Esophagus (tissue), 2 donors: ENCODE measurements around the gene CA7. TPM values are rescaled to one million over a fixed set of nuclear protein-coding genes. Genes with fewer than 3 reads are reported as not detected.
A peak's percentile ranks its signal among the peaks of the same experiment; 100 is the strongest.

Experiments used
- H3K27ac ChIP-seq, 2 donors: one replicate each; pipeline ENCODE4 v1.5.1; 2013; ENCODE audit warnings: low read depth in 2 of 2, mild to moderate bottlenecking in 2 of 2, inconsistent platforms in 1 of 2, low read length in 1 of 2, moderate library complexity in 1 of 2
- H3K27me3 ChIP-seq, 2 donors: one replicate each; pipeline ENCODE4 v1.6.1; 2013; ENCODE audit warnings: low read length in 2 of 2, control low read depth in 1 of 2, mild to moderate bottlenecking in 1 of 2; ENCODE audit not compliant: insufficient read depth in 2 of 2, control insufficient read depth in 1 of 2
- H3K36me3 ChIP-seq, 2 donors: one replicate each; pipeline ENCODE4 v1.6.1; 2013; ENCODE audit warnings: low read length in 1 of 2; ENCODE audit not compliant: control insufficient read depth in 2 of 2, insufficient read depth in 2 of 2
- H3K4me1 ChIP-seq, 2 donors: one replicate each; pipeline ENCODE4 v1.6.1; 2013; ENCODE audit warnings: low read length in 1 of 2; ENCODE audit not compliant: control insufficient read depth in 2 of 2, insufficient read depth in 2 of 2
- H3K4me3 ChIP-seq, 2 donors: one replicate each; pipeline ENCODE4 v1.5.1; 2013; ENCODE audit warnings: low read length in 2 of 2, mild to moderate bottlenecking in 2 of 2, low read depth in 1 of 2, moderate library complexity in 1 of 2
- H3K9me3 ChIP-seq, 2 donors: one replicate each; pipeline ENCODE4 v1.6.1; 2013; ENCODE audit warnings: mild to moderate bottlenecking in 2 of 2, low read depth in 1 of 2, low read length in 1 of 2, moderate library complexity in 1 of 2; ENCODE audit not compliant: control insufficient read depth in 2 of 2, insufficient read depth in 1 of 2
- WGBS, 2 donors: extraction: QIAGEN DNeasy Blood & Tissue Kit; methylation state at CpG; one replicate each; pipeline ENCODE4 v1.1.7; 2013; 5-methylcytosine and 5-hydroxymethylcytosine counted together
- polyA plus RNA-seq, 2 donors: library from polyadenylated mRNA; stranded (reverse); fragments of 200-250 nt; gene quantifications; one replicate each; pipeline ENCODE4 v1.2.3, GENCODE V29; 2013
- donor health status: healthy with polysubstance abuse.
- donor health status: Bipolar disorder and iron deficiency.

Gene CA7
- polyA plus RNA-seq, 2 donors, result 0.06 TPM; not detected in 1

DNA sequence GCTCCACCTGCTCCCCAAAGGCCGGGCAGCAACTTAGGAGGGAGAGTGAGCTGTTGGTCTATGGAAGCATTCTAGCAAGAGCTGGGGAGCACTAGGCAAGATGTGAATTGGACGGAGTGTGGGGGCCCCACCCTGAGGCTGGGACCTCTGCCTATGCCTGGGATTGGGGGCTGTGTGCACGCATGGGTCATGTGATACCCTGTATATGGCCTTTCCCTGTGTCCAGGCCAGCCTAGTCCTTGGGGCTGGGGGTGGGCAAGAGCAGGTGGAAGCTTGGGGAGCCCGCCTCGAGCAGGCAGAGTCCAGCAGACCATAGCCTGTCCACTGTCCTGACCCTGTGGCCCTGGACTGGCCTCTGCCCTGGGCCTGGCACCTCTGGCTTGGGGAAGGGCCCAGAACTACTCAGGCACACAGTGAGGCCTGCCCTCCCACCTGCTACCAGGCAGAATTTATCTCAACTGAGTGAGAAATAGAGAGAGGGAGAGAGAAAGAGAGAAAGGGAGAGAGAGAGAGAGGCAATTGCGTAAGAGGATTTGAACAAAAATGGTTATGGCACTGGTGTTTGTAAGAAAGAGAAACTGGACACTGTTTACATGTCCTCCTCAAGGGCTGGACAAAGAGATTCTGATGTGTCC is 55.2 kb downstream of the CA7 start:
- Histone ChIP-seq H3K4me1 (peaks cover 24 to 43% of the 10 kb centered on the region in 2 donors), H3K9me3 (no peaks in the 10 kb centered on the region), H3K36me3 (no peaks in the 10 kb centered on the region), H3K4me3 (no peak overlapping the region), H3K27me3 (no peaks in the 10 kb centered on the region), H3K27ac (peak overlapping the region; percentile 86 to 97)
- 80 to 82% methylated on average over 6 of the region's 6 CpGs for WGBS, 2 donors

- Histone ChIP-seq H3K9me3 (no peaks in the 10 kb centered on the region), H3K4me3 (no peak overlapping the region), H3K27me3 (no peaks in the 10 kb centered on the region), H3K27ac (peak overlapping the region; percentile 86 to 96), H3K36me3 (no peaks in the 10 kb centered on the region), H3K4me1 (peaks cover 24 to 49% of the 10 kb centered on the region in 2 donors)
- WGBS, 2 donors, result 21 to 25% methylated on average over 9 of the region's 9 CpGs
Measured at GRCh38 chr16:66899945-66900710, 55.9 kb downstream of the CA7 start.

DNA sequence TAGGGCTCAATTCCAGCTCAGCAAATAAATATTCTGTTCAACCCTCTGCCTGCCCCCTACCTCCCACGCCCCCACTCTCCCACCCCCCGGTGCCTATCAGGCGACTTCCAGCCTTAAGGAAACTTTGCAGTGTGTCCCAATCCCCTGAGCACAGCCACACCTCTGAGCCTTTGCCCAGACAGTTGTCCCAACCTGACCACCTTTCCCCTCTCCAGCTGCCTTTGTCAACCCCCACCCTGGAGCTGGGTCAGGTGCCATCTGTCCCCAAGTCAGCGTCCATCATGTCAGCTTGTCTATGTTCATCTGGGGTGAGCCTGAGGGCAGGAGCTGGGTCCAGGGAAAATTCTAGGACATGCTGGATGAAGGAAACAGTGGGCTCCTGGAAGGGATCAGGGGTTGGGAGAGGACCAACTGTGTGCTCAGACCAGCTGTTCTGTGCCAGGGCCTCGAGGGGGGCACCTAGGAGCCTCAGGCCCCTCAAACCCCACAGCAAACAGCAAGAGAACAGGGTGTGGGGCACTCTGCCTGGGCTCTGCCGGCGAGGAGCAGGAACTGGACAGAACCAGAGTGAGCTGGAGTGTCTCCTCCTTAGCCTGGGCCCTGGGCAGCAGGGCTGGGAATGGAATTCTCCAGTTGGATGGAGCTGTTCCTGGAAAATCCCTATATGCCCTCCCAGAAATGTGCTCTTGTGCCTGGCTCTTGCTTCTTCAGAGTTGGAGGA is 56.7 kb downstream of the CA7 start:
- Histone ChIP-seq H3K27ac (peak overlapping the region; percentile 86 to 96), H3K36me3 (no peaks in the 10 kb centered on the region), H3K4me1 (peaks cover 18 to 53% of the 10 kb centered on the region in 2 donors), H3K27me3 (no peaks in the 10 kb centered on the region), H3K9me3 (no peaks in the 10 kb centered on the region), H3K4me3 (no peak overlapping the region)
- 31 to 34% methylated on average over 7 of the region's 7 CpGs for WGBS, 2 donors

- Histone ChIP-seq H3K9me3 (no peaks in the 10 kb centered on the region), H3K27ac (peak overlapping the region; percentile 41 to 96), H3K4me1 (peaks cover 15 to 53% of the 10 kb centered on the region in 2 donors), H3K4me3 (no peak overlapping the region), H3K27me3 (no peaks in the 10 kb centered on the region), H3K36me3 (no peaks in the 10 kb centered on the region)
- WGBS, 2 donors, result 86 to 91% methylated on average over 10 of the region's 10 CpGs
Measured at GRCh38 chr16:66901626-66902025, 57.4 kb downstream of the CA7 start.

DNA sequence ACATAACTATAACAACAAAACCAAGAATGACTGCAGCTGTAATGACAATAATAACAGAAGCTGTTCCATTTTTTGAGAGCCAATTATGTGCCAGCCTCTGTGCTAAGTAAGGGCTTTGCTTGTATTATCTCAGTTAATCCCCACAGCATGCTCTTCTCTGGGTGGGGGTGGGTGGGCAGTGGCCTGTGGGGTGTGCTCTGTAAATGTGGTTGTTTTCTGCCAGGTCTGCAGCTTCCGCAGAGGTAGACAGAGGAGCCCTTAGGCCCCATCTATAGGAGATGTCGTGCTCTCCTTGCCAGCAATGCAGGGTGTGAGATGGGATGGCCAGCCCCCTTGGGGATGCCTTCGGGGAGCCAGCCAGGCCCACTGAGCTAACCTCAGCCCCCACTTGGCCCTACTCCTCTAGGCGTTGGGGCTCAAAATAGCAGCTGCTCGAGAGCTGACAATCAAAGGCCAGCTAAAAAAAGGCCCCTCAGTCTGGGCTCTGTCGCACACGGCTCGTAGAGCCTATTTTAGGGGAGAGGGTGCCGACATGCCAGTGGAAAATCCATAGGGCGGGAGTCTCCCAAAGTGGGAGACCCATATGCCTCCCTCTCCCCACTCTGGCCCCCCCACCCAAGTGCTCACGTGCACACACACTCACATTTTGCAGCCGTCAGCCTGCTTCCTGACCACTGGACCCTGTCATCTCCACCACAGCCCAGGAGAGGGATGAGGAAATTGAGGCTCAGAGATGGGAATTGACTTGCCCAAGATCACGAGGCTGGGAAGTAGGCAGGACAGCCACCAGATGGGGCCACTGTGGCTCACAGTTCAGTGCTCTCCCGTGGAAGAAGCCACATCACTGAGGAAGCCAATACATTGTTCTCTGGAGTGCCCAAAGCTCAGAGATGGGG is 58.7 kb downstream of the CA7 start:
- no peaks in the 10 kb centered on the region for H3K9me3 ChIP-seq
- H3K36me3 ChIP-seq, result no peaks in the 10 kb centered on the region
- peaks cover 17 to 55% of the 10 kb centered on the region in 2 donors for H3K4me1 ChIP-seq
- no peaks in the 10 kb centered on the region for H3K27me3 ChIP-seq
- 61 to 70% methylated on average over 14 of the region's 14 CpGs for WGBS, 2 donors
- H3K27ac ChIP-seq, result peak overlapping the region; percentile 53 to 91
- no peak overlapping the region for H3K4me3 ChIP-seq

Other genes starting within 250 kb of the CA7 start
- gene CMTM3, start 239.7 kb upstream of the CA7 start, polyA plus RNA-seq, result 1 to 10 TPM; 3.4 to 4.6 TPM
- 1 to 10 TPM; 5.1 to 7.3 TPM for gene CMTM4, start 147.7 kb upstream of the CA7 start, polyA plus RNA-seq
- 10 to 100 TPM; 34.5 to 41.3 TPM for gene DYNC1LI2, start 92.8 kb upstream of the CA7 start, polyA plus RNA-seq
- not detected for gene TERB1, start 42.8 kb upstream of the CA7 start, polyA plus RNA-seq
- 10 to 100 TPM; 22.2 to 32.0 TPM for gene NAE1, start 13.4 kb upstream of the CA7 start, polyA plus RNA-seq
- gene PDP2, start 36.1 kb downstream of the CA7 start, polyA plus RNA-seq, result 1 to 10 TPM; 2.3 to 2.5 TPM
- gene CDH16, start 74.5 kb downstream of the CA7 start, polyA plus RNA-seq, result 1 to 10 TPM; 6.1 to 6.5 TPM
- 100 to 1,000 TPM in 1 of 2 donors, 10 to 100 TPM in 1; 93.6 to 125 TPM for gene RRAD, start 81.1 kb downstream of the CA7 start, polyA plus RNA-seq
- gene CIAO2B, start 90.0 kb downstream of the CA7 start, polyA plus RNA-seq, result 100 to 1,000 TPM; 139 to 266 TPM
- 100 to 1,000 TPM; 120 to 128 TPM for gene CES2, start 91.1 kb downstream of the CA7 start, polyA plus RNA-seq
- gene CES3, start 116.9 kb downstream of the CA7 start, polyA plus RNA-seq, result 1 to 10 TPM; 1.8 to 4.8 TPM
- gene CES4A, start 144.2 kb downstream of the CA7 start, polyA plus RNA-seq, result 10 to 100 TPM; 10.1 to 17.5 TPM
- gene CBFB, start 184.7 kb downstream of the CA7 start, polyA plus RNA-seq, result 10 to 100 TPM; 15.3 to 17.0 TPM